ENCODE results near the gene NAA25. TPM values are rescaled to one million over a fixed set of nuclear protein-coding genes. Genes with fewer than 3 reads are reported as not detected.

The NAA25 gene
- total and polyA plus RNA-seq, 9 of the 15 experiments (the other 6 are each of a cell fraction or from before 2014, with no cell fraction given) = 26.6 to 59.6 (median 48.9) TPM

GRCh38 chr12:112012775-112013600 is 95.6 kb downstream of the NAA25 start, which contains the start of the genes ERP29 and TMEM116 (continued):
- no peak for TF ChIP-seq POU5F1 (IDR thresholded peaks at IDR 0.05; ENCODE audit: borderline replicate concordance, low read depth, low read length, partially characterized antibody)
- TF ChIP-seq AFF1 (IDR thresholded peaks at IDR 0.05; ENCODE audit: low read depth in 1 of 2, partially characterized antibody in 2 of 2) = peak in 1 of 2 experiments; percentile 39
- TF ChIP-seq ZNF639 (CRISPR knock-in tag; conservative IDR thresholded peaks at IDR 0.05 in 1 of 2, IDR thresholded peaks at IDR 0.05 in 1 of 2) = peak in 1 of 2 experiments; percentile 70; a peak in 2 of 4 replicates
- TF ChIP-seq THAP12 (CRISPR knock-in tag; IDR thresholded peaks at IDR 0.05) = peak; percentile 83
- TF ChIP-seq GTF2A2 (tag; IDR thresholded peaks at IDR 0.05) = no peak
- no peak for TF ChIP-seq SIRT6 (IDR thresholded peaks at IDR 0.05; ENCODE audit: low read depth, low read length)
- TF ChIP-seq MIER1 (IDR thresholded peaks at IDR 0.05; ENCODE audit: low read depth) = no peak
- TF ChIP-seq SAP30 (IDR thresholded peaks at IDR 0.05; ENCODE audit: borderline replicate concordance, insufficient read depth, low read depth, low read length, poor library complexity, severe bottlenecking) = no peak
- peak; percentile 87 for TF ChIP-seq CXXC5 (CRISPR knock-in tag; IDR thresholded peaks at IDR 0.05)
- no peak for TF ChIP-seq PRPF4 (IDR thresholded peaks at IDR 0.05; ENCODE audit: insufficient read depth, low read depth, low read length, poor library complexity, severe bottlenecking)
- TF ChIP-seq ARID4B (CRISPR knock-in tag; IDR thresholded peaks at IDR 0.05) = 0 out of 2 replicates have a peak, but pooled peaks have one; percentile 83
